Stimulated activated naive CD8-positive, alpha-beta T cell treated with anti-CD3 and anti-CD28 coated beads, Interleukin-15, amount 100 ng/mL, for 72 hours (primary cell): Measurements from ENCODE around the gene CEP57L1.

Experiments
- ATAC-seq: fragments of 150-1000 bp; cut with Tn5 transposase; 2 replicates; pipeline ENCODE4 v1.10.0; 2021; ENCODE audit warnings: mild to moderate bottlenecking, moderate library complexity
- DNase-seq, 2 donors: peaks; one replicate each; pipeline ENCODE4 v3.0.0; 2021 to 2022
- H3K27ac Mint-ChIP-seq, 2 donors: one replicate each; pipeline ENCODE4 v1.8.0; 2022; ENCODE audit warnings: mild to moderate bottlenecking in 2 of 2, mixed read lengths in 2 of 2, moderate library complexity in 2 of 2
- H3K27me3 Mint-ChIP-seq: one replicate; pipeline ENCODE4 v1.8.0; 2022; ENCODE audit warnings: mixed read lengths
- H3K4me1 Mint-ChIP-seq: one replicate; pipeline ENCODE4 v1.8.0; 2022; ENCODE audit warnings: mild to moderate bottlenecking, mixed read lengths
- H3K4me3 Mint-ChIP-seq, 2 donors: one replicate each; pipeline ENCODE4 v1.8.0; 2022; ENCODE audit warnings: mild to moderate bottlenecking in 2 of 2, mixed read lengths in 2 of 2, moderate library complexity in 1 of 2
- H3K9me3 Mint-ChIP-seq, 2 donors: one replicate each; pipeline ENCODE4 v1.8.0; 2022; ENCODE audit warnings: mixed read lengths in 2 of 2

The CEP57L1 gene

DNA sequence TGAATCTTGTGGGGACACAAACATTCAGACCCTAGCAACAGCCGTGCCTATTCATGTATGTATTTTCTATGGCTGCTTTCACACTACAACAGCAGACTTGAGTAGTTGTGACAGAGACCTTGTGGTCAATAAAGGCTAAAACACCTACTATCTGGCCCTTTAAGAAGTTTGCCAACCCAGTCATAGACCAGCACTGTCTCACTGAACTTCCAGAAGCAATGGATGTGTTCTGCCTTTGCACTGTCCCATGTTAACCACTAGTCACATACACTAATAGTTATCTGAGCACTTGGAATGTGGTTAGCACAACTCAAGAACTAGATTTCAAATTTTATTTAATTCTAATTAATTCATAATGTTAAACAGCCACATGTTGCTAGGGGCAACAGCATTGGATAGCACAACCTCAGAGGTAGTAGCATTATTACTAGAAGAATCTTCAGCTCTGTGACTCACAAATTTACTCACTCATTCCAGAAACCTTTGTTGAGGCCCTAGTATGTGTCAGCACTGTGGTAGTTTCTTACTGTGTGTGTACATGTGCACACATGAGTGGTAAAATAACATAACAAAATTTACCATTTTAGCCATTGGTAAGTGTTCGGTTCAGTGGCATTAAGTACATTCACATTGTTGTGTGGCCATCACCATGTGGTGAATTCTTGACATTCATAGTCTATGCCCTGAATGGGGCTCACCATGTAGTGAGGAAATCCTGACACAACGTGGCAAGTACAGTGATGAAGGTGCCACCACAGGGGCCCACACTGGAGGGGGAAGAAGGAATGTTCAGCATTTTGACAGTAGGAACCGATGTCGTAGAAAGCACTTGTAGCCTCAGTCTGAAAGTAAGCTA, 107.3 kb downstream of the CEP57L1 start:
- no peaks in the 10 kb centered on the region for H3K9me3 Mint-ChIP-seq
- H3K27ac Mint-ChIP-seq: no peak overlapping the region
- ATAC-seq (peak; percentile 96), DNase-seq (peak in 1 of 2 donors; percentile 23)
- peaks cover 4% of the 10 kb centered on the region for H3K4me1 Mint-ChIP-seq
- no peaks in the 10 kb centered on the region for H3K27me3 Mint-ChIP-seq
- no peak overlapping the region for H3K4me3 Mint-ChIP-seq

DNA sequence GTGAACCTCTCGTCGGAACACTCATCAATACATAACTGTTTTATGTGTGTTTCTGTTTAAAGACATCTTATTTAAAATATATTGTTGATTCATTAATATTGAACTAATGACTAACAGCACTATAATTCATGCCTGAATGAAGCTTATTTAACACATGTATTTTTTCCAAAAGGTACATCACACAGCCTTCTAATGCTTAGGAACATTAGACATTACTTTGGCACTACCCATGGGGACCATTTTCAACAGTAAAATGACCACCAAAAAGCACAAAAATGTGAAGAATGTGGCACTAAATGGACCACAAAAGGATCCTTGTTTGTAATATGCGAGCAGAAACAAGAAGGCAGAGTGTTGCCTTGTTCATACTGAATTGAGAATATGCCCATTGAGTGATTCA, 109.2 kb downstream of the CEP57L1 start:
- ATAC-seq (no peak), DNase-seq (no peak)
- H3K27me3 Mint-ChIP-seq: no peaks in the 10 kb centered on the region
- no peaks in the 10 kb centered on the region for H3K9me3 Mint-ChIP-seq
- H3K4me3 Mint-ChIP-seq: no peak overlapping the region
- H3K27ac Mint-ChIP-seq: no peak overlapping the region
- peaks cover 4% of the 10 kb centered on the region for H3K4me1 Mint-ChIP-seq

DNA sequence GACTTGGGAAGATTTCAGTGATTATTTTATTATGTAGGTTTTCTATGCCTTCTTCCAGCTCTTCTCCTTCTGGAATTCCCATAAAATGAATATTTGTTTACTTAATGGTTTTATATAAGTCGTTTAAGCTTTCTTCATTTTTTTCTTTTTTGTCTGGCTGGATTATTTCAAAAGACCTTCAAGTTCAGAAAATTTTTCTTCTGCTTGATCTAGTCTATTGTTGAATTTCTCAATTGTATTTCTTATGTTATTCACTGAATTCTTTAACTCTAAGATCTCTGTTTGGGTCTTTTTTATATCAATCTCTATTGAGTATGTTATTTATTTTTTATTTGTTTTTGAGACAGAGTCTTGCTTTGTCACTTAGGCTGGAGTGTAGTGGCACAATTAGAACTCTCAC, 117.4 kb downstream of the CEP57L1 start:
- Mint-ChIP-seq H3K9me3 (peaks cover 7 to 11% of the 10 kb centered on the region in 2 donors), H3K4me1 (no peaks in the 10 kb centered on the region), H3K27ac (no peak overlapping the region), H3K4me3 (no peak overlapping the region), H3K27me3 (no peaks in the 10 kb centered on the region)
- DNase-seq (no peak), ATAC-seq (no peak)
